NCI-H1930 (cell line): Measurements from ENCODE around the gene POLA1.
"Not testable (repeated sequence)": the region's sequence is repeated elsewhere in the genome, so short reads cannot be mapped to it uniquely, and the experiment has no call there.

Source experiments
- DNase-seq, 2 experiments: peaks; one replicate each; lab custom pipeline; 2025; lab: John Stamatoyannopoulos, UW

POLA1 gene

GRCh38 chrX:24693453-24694202, at the start of gene POLA1:
Gene POLA1, plus strand, starts transcription at chrX:24693918. Its CDS starts 44 bp downstream, at chrX:24693962.
- peak; percentile 92 to 93 for DNase-seq

GRCh38 chrX:24646006-24646405, 47.7 kb upstream of the POLA1 start:
- DNase-seq, result no peak

GRCh38 chrX:24646745-24647182, 47.0 kb upstream of the POLA1 start:
- DNase-seq, result no peak

GRCh38 chrX:24647257-24648058, 46.3 kb upstream of the POLA1 start, which contains the start of gene PCYT1B:
Gene PCYT1B, minus strand, starts transcription at chrX:24647347. Its CDS starts 242 bp downstream, at chrX:24647105.
- DNase-seq, result peak; percentile 69 to 76

- DNase-seq, result no peak
These were observed 45.2 kb upstream of the POLA1 start for GRCh38 chrX:24648495-24648894.

- DNase-seq, result no peak
These were observed 41.9 kb upstream of the POLA1 start for GRCh38 chrX:24651783-24652182.

- not testable (repeated sequence) for DNase-seq
These were observed 38.0 kb upstream of the POLA1 start for GRCh38 chrX:24655679-24656078.

GRCh38 chrX:24657671-24658386, 35.9 kb upstream of the POLA1 start:
- no peak for DNase-seq

- no peak for DNase-seq
These were observed 35.3 kb upstream of the POLA1 start for GRCh38 chrX:24658421-24658820.

GRCh38 chrX:24659106-24659505, 34.6 kb upstream of the POLA1 start:
- no peak for DNase-seq

- DNase-seq, result no peak
These were observed 34.1 kb upstream of the POLA1 start for GRCh38 chrX:24659646-24660045.

GRCh38 chrX:24661292-24661691, 32.4 kb upstream of the POLA1 start:
- DNase-seq, result no peak

GRCh38 chrX:24662352-24662751, 31.4 kb upstream of the POLA1 start:
- no peak for DNase-seq

GRCh38 chrX:24668111-24668510, 25.6 kb upstream of the POLA1 start:
- no peak for DNase-seq

GRCh38 chrX:24672701-24673190, 21.0 kb upstream of the POLA1 start:
- DNase-seq, result no peak

GRCh38 chrX:24673424-24673823, 20.3 kb upstream of the POLA1 start:
- DNase-seq, result no peak

GRCh38 chrX:24676403-24677024, 17.2 kb upstream of the POLA1 start:
- DNase-seq, result no peak

- DNase-seq, result no peak
These were observed 10.8 kb upstream of the POLA1 start for GRCh38 chrX:24682739-24683432.

- DNase-seq, result no peak
These were observed 9.7 kb upstream of the POLA1 start for GRCh38 chrX:24684048-24684447.

- no peak for DNase-seq
These were observed 1.4 kb upstream of the POLA1 start for GRCh38 chrX:24692305-24692704.

GRCh38 chrX:24694825-24695224, 1.1 kb downstream of the POLA1 start:
- no peak for DNase-seq
